Measurements from ENCODE around the gene TAS2R13. TPM values are rescaled to one million over a fixed set of nuclear protein-coding genes. Genes with fewer than 3 reads are reported as not detected.

Gene TAS2R13, protein sequence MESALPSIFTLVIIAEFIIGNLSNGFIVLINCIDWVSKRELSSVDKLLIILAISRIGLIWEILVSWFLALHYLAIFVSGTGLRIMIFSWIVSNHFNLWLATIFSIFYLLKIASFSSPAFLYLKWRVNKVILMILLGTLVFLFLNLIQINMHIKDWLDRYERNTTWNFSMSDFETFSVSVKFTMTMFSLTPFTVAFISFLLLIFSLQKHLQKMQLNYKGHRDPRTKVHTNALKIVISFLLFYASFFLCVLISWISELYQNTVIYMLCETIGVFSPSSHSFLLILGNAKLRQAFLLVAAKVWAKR
- 8.3 TPM for total RNA-seq

DNA sequence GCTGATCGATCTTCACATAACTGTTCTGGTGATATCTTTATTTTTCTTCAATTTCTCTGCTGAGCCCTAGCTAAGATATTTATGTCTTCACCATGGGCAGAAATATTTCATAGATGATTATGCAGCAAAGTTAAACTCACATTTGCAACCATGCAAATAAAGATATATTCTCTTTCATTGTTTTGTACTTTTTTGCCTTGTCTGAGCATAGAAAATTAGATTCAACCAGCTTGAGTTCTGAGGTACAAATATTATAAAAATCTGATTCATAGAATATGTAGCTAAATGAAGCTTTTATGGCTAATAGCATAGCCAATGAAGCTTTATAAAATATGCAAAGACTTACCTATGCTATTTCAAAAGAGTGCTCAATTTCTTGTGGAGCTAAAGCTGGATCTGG is at the start of gene TAS2R13:
Gene TAS2R13, minus strand, starts transcription at position 101 of the 400 bp plus-strand sequence. CDS start 264 bp downstream, outside the sequence.
- no peak for DNase-seq

DNA sequence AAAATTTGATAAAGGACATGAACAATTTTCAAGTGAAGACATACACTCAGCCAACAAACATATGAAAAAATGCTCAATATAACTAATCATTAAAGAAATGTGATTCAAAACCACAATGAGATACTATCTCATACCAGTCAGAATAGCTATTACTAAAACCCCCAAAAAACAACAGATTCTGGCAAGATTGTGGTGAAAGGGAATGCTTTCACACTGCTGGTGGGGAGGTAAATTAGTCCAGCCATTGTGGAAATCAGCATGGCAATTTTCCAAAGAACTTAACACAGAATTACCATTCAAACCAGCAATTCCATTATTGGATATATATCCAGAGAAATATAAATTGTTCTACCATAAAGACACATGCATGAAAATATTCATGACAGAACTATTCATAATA is 48.4 kb upstream of the TAS2R13 start:
- no peak for DNase-seq

- DNase-seq = no peak
These were observed 46.7 kb upstream of the TAS2R13 start for GRCh38 chr12:10956085-10956484.

DNA sequence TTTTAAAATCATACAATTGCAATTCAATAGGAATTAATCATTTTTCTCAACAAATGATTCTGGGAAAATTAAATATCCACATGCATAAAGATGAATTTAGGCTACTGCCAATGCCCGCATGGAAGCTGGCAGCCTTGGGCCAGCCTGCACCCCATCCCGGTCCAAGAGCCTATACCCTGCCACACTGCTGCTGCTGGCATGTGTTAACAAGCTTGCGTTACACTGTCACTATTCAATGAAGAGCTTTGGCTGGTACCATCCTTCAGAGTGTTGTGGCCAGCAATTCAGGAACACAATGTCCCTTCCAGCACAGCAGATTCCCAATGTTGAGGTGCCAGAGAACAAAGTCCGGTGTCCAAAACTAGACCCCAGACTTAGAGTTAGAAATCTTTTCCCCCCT is 43.3 kb upstream of the TAS2R13 start:
- DNase-seq = no peak

- no peak for DNase-seq
These were observed 33.8 kb upstream of the TAS2R13 start for GRCh38 chr12:10943167-10943566.

- no peak for DNase-seq
These were observed 32.7 kb upstream of the TAS2R13 start for GRCh38 chr12:10941916-10942607.

DNA sequence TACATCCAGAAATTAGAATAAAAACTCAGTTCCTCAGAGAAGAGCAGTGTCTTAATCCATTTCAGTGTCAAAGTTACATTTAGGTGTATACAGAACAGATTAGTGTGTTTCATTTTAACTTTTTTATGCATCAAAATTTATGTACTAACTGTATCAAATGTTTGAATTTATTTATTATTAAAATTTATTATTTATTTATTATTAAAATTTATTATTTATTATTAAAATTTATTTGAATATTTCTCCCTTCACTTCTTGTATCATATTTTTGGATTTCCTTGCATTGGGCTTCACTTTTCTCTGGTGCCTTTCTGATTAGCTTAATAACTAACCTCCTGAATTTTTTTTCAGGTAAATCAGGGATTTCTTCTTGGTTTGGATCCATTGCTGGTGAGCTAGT is 32.0 kb upstream of the TAS2R13 start:
- DNase-seq = no peak

- no peak for DNase-seq
These were observed 31.0 kb upstream of the TAS2R13 start for GRCh38 chr12:10940389-10940788.

DNA sequence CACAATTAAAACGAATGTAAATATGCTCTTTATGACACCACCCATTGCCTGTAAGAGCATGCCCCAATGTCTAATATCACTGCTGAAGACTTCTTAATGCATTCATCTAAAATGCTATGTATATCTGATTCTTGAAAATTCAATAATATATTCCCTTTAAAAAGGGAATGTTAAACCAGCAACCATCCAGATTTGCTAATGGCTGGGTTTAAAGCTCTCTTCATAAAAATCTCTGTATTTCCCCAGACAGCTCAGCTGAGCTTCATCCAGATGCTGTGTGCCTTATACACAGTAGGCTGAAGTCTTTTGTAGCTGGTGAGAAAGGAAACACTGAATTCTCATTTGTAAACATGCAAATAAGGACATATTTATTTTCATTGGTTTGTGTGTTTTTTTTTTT is 29.8 kb upstream of the TAS2R13 start, which contains the start of gene TAS2R14:
Gene TAS2R14, minus strand, starts transcription at position 101 of the 400 bp plus-strand sequence. Its CDS starts 56 bp downstream, at position 45.
- no peak for DNase-seq

- no peak for DNase-seq
These were observed 27.1 kb upstream of the TAS2R13 start for GRCh38 chr12:10936506-10936905.

DNA sequence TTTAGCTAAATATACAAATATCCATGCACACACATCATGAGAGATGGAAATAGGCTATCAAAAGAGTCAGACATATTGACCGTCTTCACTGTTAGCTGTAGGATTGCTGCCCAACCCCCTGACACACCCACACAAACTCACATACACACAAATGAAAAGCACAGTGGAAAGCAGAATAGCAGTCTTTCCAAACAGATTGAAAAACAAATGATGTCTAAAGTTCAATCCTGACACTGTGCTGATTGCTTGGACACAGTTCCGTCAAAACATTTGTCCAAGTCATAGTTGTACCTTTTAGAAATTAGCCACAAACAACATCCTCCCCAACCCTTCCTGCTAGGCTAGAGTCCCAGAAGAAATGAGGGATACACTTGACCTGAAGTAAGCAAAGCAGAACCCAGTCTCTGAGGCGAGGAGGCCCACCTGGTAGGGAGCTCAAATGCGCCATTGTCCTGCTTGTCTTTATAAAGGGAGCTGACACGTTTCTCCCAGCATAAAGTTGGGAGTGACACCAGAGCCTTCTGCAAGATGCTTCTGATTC is 19.5 kb upstream of the TAS2R13 start, which contains the start of gene PRH2:
Gene PRH2, plus strand, starts transcription at position 491 of the 541 bp plus-strand sequence. Its CDS starts 38 bp downstream, at position 529.
- DNase-seq = no peak

- no peak for DNase-seq
These were observed 16.9 kb upstream of the TAS2R13 start for GRCh38 chr12:10926269-10926668.

DNA sequence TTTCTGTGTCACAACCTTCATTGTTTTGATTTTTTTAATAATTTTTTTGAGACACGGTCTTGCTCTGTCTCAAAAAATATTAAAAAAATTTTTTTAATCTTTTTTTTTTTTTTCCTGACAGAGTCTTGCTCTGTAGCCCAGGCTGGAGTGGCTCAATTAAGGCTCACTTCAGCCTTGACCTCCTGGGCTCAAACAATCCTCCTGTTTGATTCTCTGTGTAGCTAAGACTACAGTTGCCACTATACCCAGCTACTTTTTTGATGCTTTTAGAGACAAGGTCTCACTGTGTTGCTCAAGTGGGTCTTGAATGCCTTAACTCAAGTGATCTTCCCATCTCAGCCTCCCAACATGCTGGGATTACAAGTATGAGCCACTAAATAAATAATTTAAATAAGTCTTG is 10.4 kb upstream of the TAS2R13 start:
- DNase-seq = no peak

GRCh38 chr12:10910380-10910779 is 1.0 kb upstream of the TAS2R13 start:
- DNase-seq = no peak

DNA sequence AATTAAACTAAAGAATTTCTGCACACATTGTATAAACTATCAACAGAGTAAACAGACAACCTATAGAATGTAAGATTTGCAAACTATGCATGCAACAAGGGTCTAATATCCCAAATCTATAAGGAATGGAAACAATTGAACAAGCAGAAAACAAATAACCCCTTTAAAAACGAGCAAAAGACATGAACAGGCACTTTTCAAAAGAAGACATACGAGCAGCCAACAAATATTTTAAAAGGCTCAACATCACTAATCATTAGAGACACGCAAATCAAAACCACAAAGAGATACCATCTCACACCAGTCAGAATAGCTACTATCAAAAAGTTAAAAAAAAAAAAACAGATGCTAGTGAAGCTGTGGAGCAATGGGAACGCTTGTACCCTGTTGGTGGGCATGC is 4.7 kb downstream of the TAS2R13 start:
- DNase-seq = no peak

- DNase-seq = no peak
These were observed 7.9 kb downstream of the TAS2R13 start for GRCh38 chr12:10901427-10901826.

DNA sequence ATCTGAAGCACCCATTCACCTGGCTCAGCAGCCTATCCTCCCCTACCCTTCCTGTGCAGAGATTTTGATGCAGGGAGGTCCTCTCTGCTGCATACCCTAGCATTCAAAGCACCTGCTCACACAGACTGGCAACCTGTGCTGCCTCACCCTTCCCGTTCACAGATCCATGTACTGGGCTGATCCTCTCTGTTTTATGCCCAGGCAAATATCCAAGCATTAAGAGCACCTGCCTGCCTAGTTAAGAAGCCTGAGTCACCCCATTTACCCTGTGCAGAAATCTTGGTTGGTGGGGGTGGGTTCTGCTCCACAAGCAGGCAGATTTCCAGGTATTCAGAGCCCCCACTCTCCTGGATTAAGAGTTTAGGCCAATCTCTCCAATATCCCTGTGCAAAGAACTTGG is 8.4 kb downstream of the TAS2R13 start:
- DNase-seq = no peak

DNA sequence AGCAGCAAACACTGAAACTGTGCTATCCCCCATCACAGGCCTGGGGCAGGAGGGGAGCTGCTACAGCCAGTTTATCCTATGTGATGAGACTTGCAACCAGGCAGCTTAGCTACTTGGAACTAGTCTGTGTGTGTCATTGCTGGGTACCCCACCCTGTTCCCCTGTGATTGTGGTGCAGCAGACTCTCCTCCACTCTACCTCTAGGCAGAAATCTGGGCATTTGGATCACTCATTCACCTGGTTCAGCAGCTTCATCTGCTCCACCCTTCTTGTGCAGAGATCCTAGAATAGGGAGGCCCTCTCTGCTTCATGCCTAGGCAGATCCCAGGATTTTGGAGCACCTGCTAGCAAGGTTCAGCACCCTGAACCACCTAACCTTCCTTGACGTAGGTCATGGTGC is 8.8 kb downstream of the TAS2R13 start:
- DNase-seq = no peak

DNA sequence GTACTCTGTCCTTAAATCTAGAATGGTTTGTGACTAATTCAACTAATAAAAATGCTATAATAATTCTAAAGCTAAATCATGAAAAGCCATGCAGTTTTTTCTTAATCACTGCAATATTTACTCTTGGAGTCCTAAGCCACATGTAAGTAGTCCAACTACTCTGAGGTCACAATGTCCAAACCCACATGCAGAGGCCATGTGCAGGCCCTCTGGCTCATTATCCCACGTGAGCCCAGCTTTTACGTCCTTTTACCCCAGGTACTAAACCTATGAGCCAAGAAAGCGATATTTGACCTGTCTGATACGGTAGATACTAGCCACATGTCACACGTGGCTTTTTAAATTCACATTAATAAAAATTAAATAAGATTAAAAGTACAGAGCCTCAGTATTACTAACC is 12.5 kb downstream of the TAS2R13 start:
- DNase-seq = no peak

DNA sequence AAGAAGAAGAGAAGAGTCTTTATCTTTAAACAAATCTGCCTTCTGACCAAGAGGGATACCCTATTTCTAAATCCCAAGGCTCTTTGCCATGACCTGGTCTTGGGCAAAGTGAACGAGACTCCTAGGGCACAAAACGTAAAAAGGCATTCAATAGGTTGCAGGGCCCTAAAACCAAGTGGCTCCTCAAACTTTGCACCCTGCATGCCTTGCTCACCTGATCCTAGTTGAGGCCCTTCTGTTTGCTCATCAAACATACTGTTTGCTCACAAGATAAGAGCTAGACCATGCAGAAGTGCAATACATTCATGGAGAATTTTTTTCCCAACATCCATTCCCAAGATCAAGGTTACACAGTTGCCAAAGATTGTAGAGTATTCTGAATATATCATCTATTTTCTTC is 17.4 kb downstream of the TAS2R13 start:
- no peak for DNase-seq

- DNase-seq = no peak
These were observed 20.1 kb downstream of the TAS2R13 start for GRCh38 chr12:10889226-10889625.

DNA sequence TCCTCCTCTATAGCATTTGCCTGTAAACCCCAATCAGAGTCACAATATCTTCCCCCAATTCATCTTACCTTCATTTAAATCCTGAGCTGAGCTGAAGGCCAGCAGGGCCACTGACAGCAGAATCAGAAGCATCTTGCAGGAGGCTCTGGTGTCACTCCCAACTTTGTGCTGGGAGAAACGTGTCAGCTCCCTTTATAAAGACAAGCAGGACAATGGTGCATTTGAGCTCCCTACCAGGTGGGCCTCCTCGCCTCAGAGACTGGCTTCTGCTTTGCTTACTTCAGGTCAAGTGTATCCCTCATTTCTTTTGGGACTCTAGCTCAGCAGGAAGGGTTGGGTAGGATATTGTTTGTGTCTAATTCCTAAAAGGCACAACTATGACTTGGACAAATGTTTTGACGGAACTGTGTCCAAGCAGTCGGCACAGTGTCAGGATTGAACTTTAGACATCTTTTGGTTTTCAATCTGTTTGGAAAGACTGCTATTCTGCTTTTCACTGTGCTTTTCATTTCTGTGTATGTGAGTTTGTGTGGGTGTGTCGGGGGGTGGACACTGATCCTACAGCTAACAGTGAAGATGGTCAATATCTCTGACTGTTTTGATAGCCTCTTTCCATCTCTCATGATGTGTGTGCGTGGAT is 25.2 kb downstream of the TAS2R13 start, which contains the start of gene PRH1:
Gene PRH1, minus strand, starts transcription at position 170 of the 640 bp plus-strand sequence. Its CDS starts 38 bp downstream, at position 132.
- no peak for DNase-seq

- no peak for DNase-seq
These were observed 36.0 kb downstream of the TAS2R13 start for GRCh38 chr12:10873378-10873777.

Measured in occipital lobe (tissue), 2 donors.